A549 (cell line): Measurements from ENCODE around the gene H2BK1. TPM values are rescaled to one million over a fixed set of nuclear protein-coding genes. Genes with fewer than 3 reads are reported as not detected.

Source experiments
- ATAC-seq, 2 experiments: fragments of 200-7000 bp in 1 of 2; fragments of >200 bp in 1 of 2; cut with Nextera tagmentation in 1 of 2; cut with Tn5 transposase in 1 of 2; 3 replicates each; pipeline versions ENCODE4 v1.8.0 to v1.9.1; 2018 to 2020; ENCODE audit warnings: mild to moderate bottlenecking in 1 of 2, moderate library complexity in 1 of 2
- CTCF ChIA-PET: fragments of 300-600 bp; sonication (Branson Sonifier 250); formaldehyde crosslinking; extraction: SDS; loops from one replicate; lab custom pipeline; 2021; ENCODE audit warnings: antibody characterized with exemption, inconsistent platforms; lab: Yijun Ruan, JAX
- POLR2A ChIA-PET: fragments of 350-600 bp; formaldehyde crosslinking; extraction: SDS; loops from one replicate; lab custom pipeline; 2021; ENCODE audit warnings: antibody characterized with exemption, inconsistent platforms; lab: Yijun Ruan, JAX
- DNase-seq, 2 experiments: peaks; one replicate each; pipeline versions ENCODE4 v3.0.0 to v3.0.0-alpha.2; 2011 to 2016; ENCODE audit warnings: low read depth in 1 of 2, low spot score in 1 of 2
- FAIRE-seq: peaks from 2 replicates; lab custom pipeline; 2011; peaks lifted over from hg19 to GRCh38; lab: Jason Lieb, UNC
- H3K27ac ChIP-seq, 2 experiments: fragments of >200 bp; sonication (Bioruptor Twin); formaldehyde crosslinking; 3 replicates each; pipeline ENCODE4 v1.5.1; 2016 to 2017
- H3K4me1 ChIP-seq: fragments of >200 bp; sonication (Bioruptor Twin); formaldehyde crosslinking; 3 replicates; pipeline ENCODE4 v1.6.1; 2016
- H3K4me2 ChIP-seq: fragments of >200 bp; sonication (Bioruptor Twin); formaldehyde crosslinking; 3 replicates; pipeline ENCODE4 v1.6.1; 2016
- H3K4me3 ChIP-seq: fragments of >200 bp; sonication (Bioruptor Twin); formaldehyde crosslinking; 3 replicates; pipeline ENCODE4 v1.5.1; 2016
- H3K9me3 ChIP-seq: fragments of >200 bp; sonication (Bioruptor Twin); formaldehyde crosslinking; 3 replicates; pipeline ENCODE4 v1.6.1; 2016
- BCL3 ChIP-seq: fragments of >200 bp; sonication (Bioruptor Twin); formaldehyde crosslinking; IDR thresholded peaks from 3 replicates; pipeline ENCODE4 v1.6.1; 2016
- CEBPB ChIP-seq, 2 experiments: fragments of >200 bp in 1 of 2; sonication (Bioruptor Twin) in 1 of 2; formaldehyde crosslinking in 1 of 2; IDR thresholded peaks; 2 replicates each; pipeline ENCODE4 v1.6.1; 2012 to 2016
- CTCF ChIP-seq: fragments of >200 bp; sonication (Bioruptor Twin); formaldehyde crosslinking; IDR thresholded peaks from 3 replicates; pipeline ENCODE4 v1.5.1; 2016
- ELK1 ChIP-seq: fragments of 150-350 bp; IDR thresholded peaks from 2 replicates; pipeline ENCODE4 v1.6.1; 2014; ENCODE audit warnings: low read depth, mild to moderate bottlenecking, low read length
- EP300 ChIP-seq, 2 experiments: fragments of >200 bp; sonication (Bioruptor Twin); formaldehyde crosslinking; IDR thresholded peaks; 2 replicates in 1 of 2; 3 replicates in 1 of 2; pipeline ENCODE4 v1.6.1; 2016 to 2017
- ESRRA ChIP-seq: fragments of 150-350 bp; IDR thresholded peaks from 2 replicates; pipeline ENCODE4 v1.6.1; 2014; ENCODE audit warnings: mild to moderate bottlenecking, low read length, borderline replicate concordance
- FOSL2 ChIP-seq, 2 experiments: fragments of 450-650 bp in 1 of 2; fragments of >200 bp in 1 of 2; sonication (Bioruptor Twin) in 1 of 2; formaldehyde crosslinking; IDR thresholded peaks; 2 replicates each; pipeline versions ENCODE4 v1.5.0 to v1.6.1; 2016 to 2020; ENCODE audit warnings: mild to moderate bottlenecking in 1 of 2, moderate library complexity in 1 of 2
- FOXS1 ChIP-seq: fragments of 250-450 bp; sonication (Bioruptor Pico); IDR thresholded peaks from 2 replicates; pipeline ENCODE4 v1.5.0; 2020; ENCODE audit warnings: mild to moderate bottlenecking, moderate library complexity
- HDAC2 ChIP-seq: fragments of 200-600 bp; sonication (generic); IDR thresholded peaks from 2 replicates; pipeline ENCODE4 v1.6.1; 2016
- HES2 ChIP-seq: fragments of >200 bp; sonication (Bioruptor Twin); formaldehyde crosslinking; IDR thresholded peaks from 2 replicates; pipeline ENCODE4 v1.6.1; 2016
- HMGXB4 ChIP-seq: fragments of 250-450 bp; sonication (Bioruptor Pico); IDR thresholded peaks from 2 replicates; pipeline ENCODE4 v1.5.0; 2021; ENCODE audit warnings: mild to moderate bottlenecking, moderate library complexity, borderline replicate concordance
- JUNB ChIP-seq: fragments of >200 bp; sonication (Bioruptor Twin); formaldehyde crosslinking; IDR thresholded peaks from 2 replicates; pipeline ENCODE4 v1.6.1; 2016
- KDM1A ChIP-seq: fragments of 200-600 bp; sonication (generic); IDR thresholded peaks from 2 replicates; pipeline ENCODE4 v1.6.1; 2016; ENCODE audit warnings: low read depth, mild to moderate bottlenecking
- KDM5A ChIP-seq: fragments of 200-600 bp; sonication (generic); IDR thresholded peaks from 2 replicates; pipeline ENCODE4 v1.6.1; 2016; ENCODE audit warnings: antibody characterized with exemption, mild to moderate bottlenecking
- MAX ChIP-seq: IDR thresholded peaks from 2 replicates; pipeline ENCODE4 v1.6.1; 2012
- NFE2L2 ChIP-seq: fragments of 150-350 bp; conservative IDR thresholded peaks from 2 replicates; pipeline ENCODE4 v1.6.1; 2014; ENCODE audit warnings: low read length
- PHF8 ChIP-seq: fragments of 200-600 bp; sonication (generic); IDR thresholded peaks from 2 replicates; pipeline ENCODE4 v1.6.1; 2016; ENCODE audit warnings: low read depth, mild to moderate bottlenecking, antibody characterized with exemption, moderate library complexity, borderline replicate concordance
- RARB ChIP-seq: fragments of 250-450 bp; sonication (Bioruptor Pico); IDR thresholded peaks from 2 replicates; pipeline ENCODE4 v1.8.0; 2021; ENCODE audit warnings: mild to moderate bottlenecking, moderate library complexity
- RNF2 ChIP-seq: fragments of 200-600 bp; sonication (generic); IDR thresholded peaks from 2 replicates; pipeline ENCODE4 v1.6.1; 2016; ENCODE audit warnings: low read depth, mild to moderate bottlenecking, antibody characterized with exemption, moderate library complexity, borderline replicate concordance
- ZFP36 ChIP-seq: fragments of 450-650 bp; IDR thresholded peaks from 2 replicates; pipeline ENCODE4 v1.6.1; 2014; ENCODE audit warnings: borderline replicate concordance; ENCODE audit not compliant: partially characterized antibody
- WGBS: methylation state at CpG from one replicate; pipeline ENCODE4 v1.1.6; 2017; ENCODE audit errors: missing lambda C conversion rate; 5-methylcytosine and 5-hydroxymethylcytosine counted together
- polyA plus RNA-seq, 4 experiments: library from polyadenylated mRNA; depleted of rRNA in 3 of 4; stranded (reverse); fragments of >200 nt; fragmentation: RNase III in 1 of 4; extraction: RNeasy Plus Mini Kit Qiagen cat#74134 plus additional on column Dnase treatment in 1 of 4; gene quantifications; 2 replicates in 3 of 4; 3 replicates in 1 of 4; pipeline ENCODE4 v1.2.3, GENCODE V29; 2011 to 2017

Gene H2BK1
- polyA plus RNA-seq, 2 of the 4 experiments (the other 2 are of a cell fraction): not detected

GRCh38 chr7:151168003-151168786, 42.1 kb downstream of the H2BK1 start (continued):
- no peak for TF ChIP-seq RARB (CRISPR knock-in tag)

GRCh38 chr7:151167197-151167961, 42.9 kb downstream of the H2BK1 start, which contains the start of gene GBX1:
TSS of gene GBX1 (minus strand) at chr7:151167694. CDS start at chr7:151167548, 146 bp downstream.
- FAIRE-seq (no peak), DNase-seq (peak; percentile 26 to 57), ATAC-seq (peak; percentile 70 to 78)
- POLR2A ChIA-PET: no interaction called here
- WGBS: 2% methylated on average over 27 of the region's 101 CpGs
- H3K27ac ChIP-seq: peak within 1 kb of the TSS; percentile 33 to 68; a peak in 5 of 6 replicates
- TF ChIP-seq NFE2L2 (no peak), CTCF (peak; percentile 20; the same call in 1 of the 3 replicates), KDM1A (no peak), MAX (peak; percentile 21; the same call in 1 of the 2 replicates)
- no peaks in the 10 kb centered on the region for H3K4me1 ChIP-seq
- peak within 1 kb of the TSS; percentile 59 for H3K4me3 ChIP-seq
- no peaks in the 10 kb centered on the region for H3K9me3 ChIP-seq
- CTCF ChIA-PET: interaction anchor here (0.6 to 7.3 kb wide), 33 partner anchors 8 to 150 kb away, joined by 3 to 63 read pairs (median 4); partner anchors contain the start of genes ABCF2 and H2BK1
- peak within 1 kb of the TSS; percentile 96 for H3K4me2 ChIP-seq

GRCh38 chr7:151166629-151167196, 43.6 kb downstream of the H2BK1 start:
- Histone ChIP-seq H3K4me1 (no peaks in the 10 kb centered on the region), H3K9me3 (no peaks in the 10 kb centered on the region), H3K27ac (peak overlapping the region in 1 of 2 experiments; percentile 68; a peak in 3 of 6 replicates), H3K4me3 (peak overlapping the region; percentile 59), H3K4me2 (peak overlapping the region; percentile 96)
- ChIA-PET POLR2A (no interaction called here), CTCF (interaction anchor here (0.7 to 7.3 kb wide), 19 partner anchors 7 to 204 kb away, joined by 3 to 63 read pairs (median 5); partner anchors contain the start of genes ABCF2 and H2BK1)
- ATAC-seq (0 out of 6 replicates have a peak, but pooled peaks of 1 of the 2 experiments have one; percentile 1), DNase-seq (no peak), FAIRE-seq (no peak)
- TF ChIP-seq RNF2 (0 out of 2 replicates have a peak, but pooled peaks have one; percentile 26), HES2 (no peak), CEBPB (IDR thresholded peaks at IDR 0.05) (no peak)
- WGBS: 47% methylated on average over 21 of the region's 31 CpGs

- no peak for ATAC-seq
- WGBS: 30% methylated on average over 1 of the region's 1 CpG
- ChIA-PET POLR2A (no interaction called here), CTCF (interaction anchor here (1.2 to 2.4 kb wide), 4 partner anchors 13 to 143 kb away, joined by 3 to 9 read pairs (median 5); no protein-coding TSS in a partner anchor)
- Histone ChIP-seq H3K27ac (no peak overlapping the region), H3K4me3 (no peak overlapping the region), H3K4me2 (no peak overlapping the region), H3K4me1 (peaks cover 9% of the 10 kb centered on the region; the same call in 2 of the 3 replicates), H3K9me3 (no peaks in the 10 kb centered on the region)
- DNase-seq: no peak
- FAIRE-seq: no peak
- TF ChIP-seq ELK1: no peak
- no peak for TF ChIP-seq EP300 (IDR thresholded peaks at IDR 0.05)
- no peak for TF ChIP-seq KDM5A
- TF ChIP-seq PHF8: no peak
- TF ChIP-seq ZFP36: no peak
- no peak for TF ChIP-seq JUNB
- no peak for TF ChIP-seq ESRRA
- TF ChIP-seq BCL3: no peak
- TF ChIP-seq HDAC2: no peak
- TF ChIP-seq FOSL2 (IDR thresholded peaks at IDR 0.05): no peak
- TF ChIP-seq FOSL2 (CRISPR knock-in tag; IDR thresholded peaks at IDR 0.05): no peak
- TF ChIP-seq FOXS1 (CRISPR knock-in tag): no peak
- TF ChIP-seq HMGXB4: no peak
These were observed 48.5 kb downstream of the H2BK1 start for GRCh38 chr7:151161757-151162156.
